A204.1 (cell line): Measurements from ENCODE around the gene SLC25A22.

Experiments used
- FAIRE-seq: peaks from 2 replicates; lab custom pipeline; 2012; peaks lifted over from hg19 to GRCh38; lab: Jason Lieb, UNC

Gene SLC25A22

DNA sequence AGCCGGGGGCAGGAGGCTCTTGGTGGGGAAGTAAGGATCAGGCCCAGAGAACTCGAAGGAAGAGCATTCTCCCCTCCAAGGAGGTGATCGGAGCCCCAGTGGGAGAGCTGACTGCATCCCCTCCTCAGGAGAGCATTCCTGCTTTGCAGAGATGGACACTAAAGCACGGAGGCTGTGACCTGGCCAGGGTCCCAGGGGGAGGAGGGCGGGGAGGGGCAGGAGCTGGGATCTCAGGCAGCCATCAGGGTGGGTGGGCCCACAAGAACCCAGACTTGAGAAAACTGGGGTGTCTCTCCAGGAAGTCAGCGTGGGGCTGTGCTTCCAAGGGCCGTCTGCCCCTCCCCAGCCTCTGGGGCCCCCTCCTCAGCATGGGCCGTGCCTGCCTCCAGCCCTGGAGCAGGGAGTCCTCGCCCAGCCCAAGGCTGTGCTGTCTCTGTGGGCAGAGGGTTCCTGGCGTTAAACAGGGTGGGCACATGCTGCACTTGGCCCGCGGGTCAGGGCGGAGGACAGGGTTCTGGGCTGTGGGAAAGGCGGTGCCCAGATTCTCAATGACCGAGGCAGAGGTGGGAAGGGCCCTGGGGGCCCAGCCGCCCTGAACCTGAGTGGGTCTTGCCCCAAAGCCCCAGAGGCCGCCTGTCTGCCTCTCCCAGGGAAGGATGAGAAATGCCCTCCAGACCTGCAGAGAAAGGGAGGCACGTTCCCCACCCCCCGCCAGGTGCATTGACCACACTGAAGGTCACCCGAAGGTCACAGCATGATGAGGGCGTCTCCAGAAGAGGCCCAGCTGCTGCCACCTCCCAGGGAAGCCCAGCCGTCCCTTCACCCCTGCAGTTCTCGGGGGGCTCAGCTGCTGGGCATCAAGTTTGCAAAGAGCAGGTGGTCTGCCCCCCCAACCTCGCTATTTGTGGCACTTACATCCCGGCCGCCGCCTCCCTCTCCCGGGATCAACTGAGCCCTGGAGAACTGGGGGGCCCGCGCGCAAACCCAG lies 8.8 kb downstream of the SLC25A22 start:
- FAIRE-seq = no peak

- FAIRE-seq = no peak
These were observed 10.0 kb downstream of the SLC25A22 start for GRCh38 chr11:788009-788640.

GRCh38 chr11:787084-787675 lies 10.9 kb downstream of the SLC25A22 start:
- FAIRE-seq = no peak

GRCh38 chr11:786235-787083 lies 11.6 kb downstream of the SLC25A22 start:
- no peak for FAIRE-seq

- no peak for FAIRE-seq
These were observed 14.5 kb downstream of the SLC25A22 start for GRCh38 chr11:783581-784015.

DNA sequence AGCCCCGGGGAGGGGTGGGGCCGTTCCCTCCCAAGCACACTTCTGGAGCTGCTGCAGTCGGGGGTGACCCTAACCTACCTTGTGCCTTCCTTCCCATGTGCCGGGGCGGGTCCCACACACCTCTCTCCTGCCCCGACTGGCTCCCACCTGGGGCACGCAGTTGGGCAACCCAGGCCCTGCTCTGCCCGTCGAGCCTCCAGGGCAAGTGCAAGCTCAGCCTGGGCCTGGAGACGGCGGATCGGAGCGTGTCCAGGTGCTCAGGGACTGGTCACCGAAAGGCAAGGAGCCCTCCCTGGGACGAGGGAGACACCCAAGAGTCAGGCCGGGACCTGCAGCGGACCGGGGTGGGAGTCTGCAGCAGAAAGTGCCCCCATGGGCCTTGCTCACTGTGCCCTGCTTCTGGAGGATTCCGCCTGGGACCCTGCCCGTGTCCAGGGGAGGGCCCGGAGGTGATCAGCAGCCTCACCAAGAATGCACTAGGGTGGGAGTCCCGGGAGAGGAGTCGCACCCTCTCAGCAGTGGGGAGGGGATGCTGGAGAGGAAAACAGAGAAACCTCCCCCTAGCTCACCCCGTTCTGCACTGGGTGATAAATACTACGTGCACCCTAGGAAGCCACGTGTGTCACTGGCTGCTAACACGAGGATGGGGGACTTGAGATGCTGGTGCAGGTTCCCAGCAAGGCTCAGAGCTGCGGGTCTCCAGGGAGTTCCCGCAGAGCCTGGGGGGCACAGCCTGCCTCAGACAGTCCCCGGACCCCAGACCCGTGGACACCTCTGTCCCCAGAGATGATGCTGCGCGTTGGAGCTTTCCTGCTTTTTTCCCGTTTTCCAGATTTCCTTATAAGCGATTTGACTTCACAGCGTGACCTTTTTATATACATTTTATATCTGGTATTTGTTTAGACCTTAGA lies 15.6 kb downstream of the SLC25A22 start:
- FAIRE-seq = no peak

- no peak for FAIRE-seq
These were observed 18.0 kb downstream of the SLC25A22 start for GRCh38 chr11:779955-780532.

DNA sequence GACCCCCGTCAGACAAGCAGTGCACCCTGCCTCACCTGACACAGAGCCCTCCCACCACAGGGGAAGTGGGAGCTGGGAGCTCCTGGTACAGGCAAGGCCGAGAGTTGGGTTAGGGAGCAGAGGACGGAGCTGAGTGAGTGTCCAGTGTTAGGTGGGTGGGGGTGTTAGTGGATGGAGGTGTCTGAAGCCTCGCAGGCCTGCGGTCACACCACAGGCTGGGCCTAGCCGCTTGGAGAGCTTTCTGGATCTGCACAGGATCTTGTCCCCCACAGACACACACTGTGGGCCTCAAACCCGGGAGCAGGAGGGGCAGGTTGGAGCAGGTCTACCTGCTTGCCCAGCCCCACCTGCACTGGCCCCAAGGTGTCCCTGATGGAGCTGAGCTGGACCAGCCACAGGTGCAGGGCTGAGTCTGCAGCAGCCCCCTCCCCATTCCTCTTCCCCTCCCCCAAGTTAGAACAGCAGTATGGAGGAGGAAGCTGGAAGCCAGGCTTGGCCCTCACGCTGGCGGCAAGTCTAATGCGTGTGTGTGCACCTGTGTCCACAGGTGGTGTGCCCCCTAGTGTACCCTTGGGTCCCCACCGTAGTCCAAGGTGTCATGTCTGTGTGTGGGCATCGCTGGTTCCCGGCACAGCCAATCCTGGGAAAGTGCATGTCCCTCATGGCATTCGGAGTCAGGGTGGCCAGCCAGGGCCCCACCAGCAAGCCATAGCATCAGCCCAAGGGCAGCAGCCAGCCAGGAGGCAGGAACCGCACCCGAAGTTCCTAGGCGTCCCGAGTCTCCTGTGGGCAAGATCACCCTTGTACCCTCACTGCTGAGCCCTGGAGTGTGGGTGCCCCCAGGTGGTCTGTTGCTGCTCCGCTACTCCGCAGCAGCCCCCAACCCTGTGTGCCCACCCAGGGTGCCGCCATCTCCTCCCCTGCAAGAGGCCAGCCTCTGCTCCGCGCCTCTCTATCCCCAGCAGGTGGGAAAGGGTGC lies 18.8 kb downstream of the SLC25A22 start:
- no peak for FAIRE-seq

DNA sequence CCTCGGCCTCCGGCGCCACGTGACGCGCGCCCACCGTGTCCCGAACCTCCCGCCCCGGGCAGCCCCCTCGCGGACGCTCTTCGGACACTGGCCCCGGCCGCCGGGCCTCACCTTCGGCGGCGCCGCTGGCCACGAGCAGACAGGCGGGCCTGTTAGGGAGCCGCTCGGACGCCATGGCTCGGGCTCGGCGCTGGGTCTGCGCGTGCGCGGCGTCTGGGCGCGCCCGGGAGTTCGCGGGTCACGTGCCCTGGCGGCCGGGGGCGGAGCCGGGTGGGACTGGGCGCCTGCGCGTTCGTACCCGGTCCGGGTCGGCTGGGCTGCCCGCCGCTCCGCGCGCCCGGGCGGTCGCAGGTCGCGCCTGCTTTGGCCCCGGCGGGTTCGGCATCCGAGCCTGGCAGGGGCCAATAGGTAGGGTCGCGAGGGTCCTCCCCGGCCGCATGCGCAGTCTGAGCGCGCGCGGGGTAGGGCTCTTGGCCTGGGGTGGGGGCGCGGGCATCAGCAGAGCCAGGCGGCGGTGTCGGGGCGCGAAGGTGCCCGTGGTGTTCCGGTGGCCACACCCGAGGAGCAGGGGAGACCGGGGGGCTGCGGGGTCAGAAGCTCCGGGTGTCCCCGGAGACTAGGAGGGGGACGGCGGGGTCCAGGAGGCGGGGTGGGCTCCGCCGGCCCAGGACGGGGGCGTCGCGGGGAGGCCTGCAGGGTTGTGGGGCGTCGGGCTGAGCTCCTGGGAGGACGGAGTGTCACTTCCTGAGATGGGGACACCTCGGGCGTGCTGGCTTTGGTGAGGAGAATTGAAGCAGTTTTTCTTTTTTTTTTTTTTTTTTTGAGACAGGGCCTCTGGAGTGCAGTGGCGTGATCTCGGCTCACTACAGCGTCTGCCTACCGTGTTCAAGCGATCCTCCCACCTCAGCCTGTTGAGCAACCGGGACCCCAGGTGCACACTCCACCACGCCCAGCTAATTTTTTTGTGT lies 20.5 kb downstream of the SLC25A22 start, which contains the start of gene GATD1:
Gene GATD1 (minus strand): TSS at position 200 of the 968 bp plus-strand sequence. CDS start 25 bp downstream, at position 175.
- no peak for FAIRE-seq

- no peak for FAIRE-seq
These were observed 21.4 kb downstream of the SLC25A22 start for GRCh38 chr11:776561-777287.

DNA sequence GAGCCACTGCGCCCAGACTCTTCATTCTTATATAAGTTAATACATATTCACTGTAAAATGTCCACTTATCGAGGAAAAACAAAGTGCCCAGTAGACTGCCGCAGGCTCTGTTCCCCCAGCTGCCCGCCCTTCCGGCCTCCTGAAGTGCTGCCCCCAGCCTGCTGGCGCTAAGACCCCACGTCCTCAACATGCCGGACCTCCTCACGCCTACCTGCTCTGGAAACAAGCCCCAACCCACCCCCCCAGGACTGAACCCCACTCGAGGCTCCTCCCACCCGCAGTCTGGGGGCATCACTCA lies 21.9 kb downstream of the SLC25A22 start:
- FAIRE-seq = no peak

- FAIRE-seq = no peak
These were observed 23.0 kb downstream of the SLC25A22 start for GRCh38 chr11:774873-775592.

GRCh38 chr11:773830-774229 lies 24.3 kb downstream of the SLC25A22 start:
- FAIRE-seq = no peak

GRCh38 chr11:773425-773824 lies 24.7 kb downstream of the SLC25A22 start:
- no peak for FAIRE-seq

DNA sequence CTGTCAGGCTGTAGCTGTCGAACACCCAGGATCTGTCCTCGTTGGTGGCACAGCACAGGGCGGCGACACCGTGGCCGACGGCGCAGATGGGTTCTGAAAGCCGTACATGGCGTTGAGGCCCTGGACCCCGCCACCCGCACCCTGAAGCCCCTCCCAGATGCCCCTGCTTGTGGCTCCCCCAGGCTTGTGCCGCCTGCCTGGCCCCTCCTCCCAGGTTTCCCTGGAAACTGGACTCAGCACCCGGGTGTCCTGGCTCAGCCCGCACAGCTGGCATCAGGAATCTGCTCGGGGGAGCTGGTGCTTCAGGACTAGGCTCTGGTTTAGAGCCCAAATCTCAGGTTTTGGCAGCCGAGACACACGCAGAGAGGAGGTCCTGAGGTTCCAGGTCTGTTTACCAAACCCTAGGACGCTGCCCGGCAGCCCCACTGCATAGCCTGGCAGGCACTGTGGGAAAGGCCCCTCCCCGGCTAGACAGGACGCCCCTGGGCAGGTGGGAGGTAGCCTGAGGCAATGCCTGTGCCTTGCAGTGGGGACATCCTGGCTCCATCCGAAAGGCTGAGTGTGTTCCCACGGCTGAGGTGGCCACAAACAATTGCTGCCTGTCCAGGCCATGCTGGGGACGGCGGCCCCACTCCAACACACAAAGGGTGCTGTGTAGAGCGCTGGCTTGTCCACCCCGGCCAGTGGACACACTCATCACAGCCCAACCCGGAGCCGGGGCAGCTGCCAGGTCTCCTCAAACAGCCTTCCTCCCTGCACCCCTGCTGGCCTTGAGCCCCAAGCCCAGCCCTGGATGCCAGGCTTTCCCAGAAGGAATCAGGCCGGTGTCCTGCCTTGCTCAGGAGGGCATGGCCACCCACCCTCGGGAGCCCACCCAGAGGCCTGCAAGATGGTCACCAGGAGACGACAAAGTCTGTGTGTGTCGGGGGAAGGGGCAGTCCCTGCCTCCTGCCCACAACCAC lies 25.4 kb downstream of the SLC25A22 start:
- FAIRE-seq = no peak
